HepG2 (cell line): ENCODE results near the gene KRT79. TPM values are rescaled to one million over a fixed set of nuclear protein-coding genes. Genes with fewer than 3 reads are reported as not detected.

Source experiments
- ATAC-seq: fragments of 200-7000 bp; cut with Tn5 transposase; 3 replicates; pipeline ENCODE4 v1.9.1; 2020; ENCODE audit warnings: mild to moderate bottlenecking, moderate library complexity
- BruUV-seq: library from RNA; stranded (reverse); fragments of 400-500 nt; replicated peaks from 2 replicates; lab custom pipeline; 2021; lab: Mats Ljungman, UMichigan
- CTCF ChIA-PET: fragments of 300-600 bp; formaldehyde crosslinking; extraction: SDS; loops from one replicate; lab custom pipeline; 2021; ENCODE audit warnings: low total read pairs, inconsistent platforms, low intra/inter-chr PET ratio; lab: Yijun Ruan, JAX
- POLR2A ChIA-PET: fragments of 350-600 bp; sonication (Branson Sonifier 250); formaldehyde crosslinking; loops from one replicate; lab custom pipeline; 2020; ENCODE audit warnings: antibody characterized with exemption, inconsistent platforms; lab: Yijun Ruan, JAX
- DNase-seq: peaks from one replicate; pipeline ENCODE4 v3.0.0-alpha.2; 2015; ENCODE audit warnings: low spot score
- FAIRE-seq: peaks from 3 replicates; lab custom pipeline; 2011; peaks lifted over from hg19 to GRCh38; lab: Jason Lieb, UNC
- H2AFZ ChIP-seq: one replicate; pipeline ENCODE4 v1.6.1; 2011; ENCODE audit warnings: low read length, inconsistent platforms
- H3K27ac ChIP-seq: fragments of 300-600 bp; 3 replicates; pipeline ENCODE4 v1.8.0; 2011; ENCODE audit warnings: mixed run types, mild to moderate bottlenecking, mixed read lengths, low read length, inconsistent platforms; ENCODE audit not compliant: insufficient read depth; ENCODE audit errors: extremely low read length
- H3K27me3 ChIP-seq, 2 experiments: fragments of 200-600 bp in 1 of 2; 2 replicates in 1 of 2; 3 replicates in 1 of 2; pipeline versions ENCODE4 v1.6.0 to v1.8.0; 2011; ENCODE audit warnings: low read length in 2 of 2, mild to moderate bottlenecking in 2 of 2, moderate library complexity in 2 of 2, inconsistent platforms in 1 of 2; ENCODE audit not compliant: insufficient read depth in 2 of 2, control insufficient read depth in 1 of 2
- H3K36me3 ChIP-seq, 2 experiments: fragments of 200-600 bp in 1 of 2; replicated peaks in 1 of 2; 2 replicates in 1 of 2; 3 replicates in 1 of 2; pipeline versions ENCODE4 v1.5.1 to v1.8.0; 2011; ENCODE audit warnings: low read length in 2 of 2, inconsistent platforms in 1 of 2; ENCODE audit not compliant: insufficient read depth in 2 of 2, control insufficient read depth in 1 of 2
- H3K4me1 ChIP-seq: 2 replicates; pipeline ENCODE4 v1.5.1; 2012; ENCODE audit warnings: low read length, inconsistent platforms; ENCODE audit not compliant: insufficient read depth
- H3K4me2 ChIP-seq: 2 replicates; pipeline ENCODE4 v1.6.0; 2011; ENCODE audit warnings: low read depth, low read length, inconsistent platforms
- H3K4me3 ChIP-seq, 3 experiments: fragments of 200-600 bp in 1 of 3; sonication (generic), shearing (Covaris generic) in 1 of 3; replicated peaks in 1 of 3; 2 replicates each; pipeline ENCODE4 v1.5.1; 2011 to 2016; ENCODE audit warnings: low read length in 3 of 3, inconsistent platforms in 2 of 3, low read depth in 2 of 3, mild to moderate bottlenecking in 2 of 3, control low read depth in 1 of 3, mixed read lengths in 1 of 3; ENCODE audit not compliant: insufficient read depth in 1 of 3
- H3K79me2 ChIP-seq: one replicate; pipeline ENCODE4 v1.6.1; 2011; ENCODE audit warnings: low read length, inconsistent platforms; ENCODE audit not compliant: insufficient read depth
- H3K9ac ChIP-seq: 2 replicates; pipeline ENCODE4 v1.6.0; 2011; ENCODE audit warnings: mild to moderate bottlenecking, low read depth, low read length, inconsistent platforms; ENCODE audit not compliant: insufficient read depth
- H3K9me3 ChIP-seq: 2 replicates; pipeline ENCODE4 v1.5.1; 2012; ENCODE audit warnings: mild to moderate bottlenecking, low read length
- H4K20me1 ChIP-seq: 2 replicates; pipeline ENCODE4 v1.6.0; 2011; ENCODE audit warnings: inconsistent platforms, mild to moderate bottlenecking, low read length, moderate library complexity; ENCODE audit not compliant: insufficient read depth
- AKAP8 ChIP-seq: sonication (generic); formaldehyde crosslinking; IDR thresholded peaks from 2 replicates; pipeline ENCODE4 v1.5.1; 2020; ENCODE audit warnings: mild to moderate bottlenecking, missing genetic modification reagents
- ARNT2 ChIP-seq: sonication (generic); formaldehyde crosslinking; IDR thresholded peaks from 2 replicates; pipeline ENCODE4 v1.8.0; 2022; ENCODE audit warnings: mild to moderate bottlenecking, low read depth, missing genetic modification reagents, moderate library complexity
- ATF3 ChIP-seq: sonication (generic); formaldehyde crosslinking; IDR thresholded peaks from 2 replicates; pipeline ENCODE4 v1.4.0; 2020; ENCODE audit warnings: missing genetic modification reagents
- ATF5 ChIP-seq: sonication (generic); formaldehyde crosslinking; IDR thresholded peaks from 2 replicates; pipeline ENCODE4 v1.4.0; 2020; ENCODE audit warnings: mild to moderate bottlenecking, low read depth, missing genetic modification reagents
- GATA4 ChIP-seq: sonication (generic); IDR thresholded peaks from 2 replicates; pipeline ENCODE4 v1.6.1; 2016; ENCODE audit warnings: antibody characterized with exemption, low read depth, borderline replicate concordance
- ISL2 ChIP-seq: sonication (generic); formaldehyde crosslinking; IDR thresholded peaks from 2 replicates; pipeline ENCODE4 v1.5.0; 2020; ENCODE audit warnings: missing genetic modification reagents
- KDM2A ChIP-seq: sonication (generic); formaldehyde crosslinking; IDR thresholded peaks from 2 replicates; pipeline ENCODE4 v1.4.0; 2020; ENCODE audit warnings: low read depth, missing genetic modification reagents, borderline replicate concordance
- NFIB ChIP-seq: sonication (generic); formaldehyde crosslinking; IDR thresholded peaks from 2 replicates; pipeline ENCODE4 v1.9.0; 2021; ENCODE audit warnings: missing genetic modification reagents, mild to moderate bottlenecking, borderline replicate concordance
- PHB2 ChIP-seq: fragments of 450-650 bp; IDR thresholded peaks from 2 replicates; pipeline ENCODE4 v1.6.1; 2018; ENCODE audit not compliant: partially characterized antibody
- PITX1 ChIP-seq: sonication (generic); formaldehyde crosslinking; IDR thresholded peaks from 2 replicates; pipeline ENCODE4 v1.5.1; 2020; ENCODE audit warnings: mild to moderate bottlenecking, missing genetic modification reagents
- RFXANK ChIP-seq: IDR thresholded peaks from 2 replicates; pipeline ENCODE4 v1.6.1; 2016
- RXRA ChIP-seq: sonication (generic); formaldehyde crosslinking; IDR thresholded peaks from 2 replicates; pipeline ENCODE4 v1.5.1; 2020; ENCODE audit warnings: missing genetic modification reagents
- TBL1XR1 ChIP-seq: fragments of 150-350 bp; IDR thresholded peaks from 2 replicates; pipeline ENCODE4 v1.6.1; 2014; ENCODE audit warnings: borderline replicate concordance, low read length; ENCODE audit not compliant: partially characterized antibody
- TBP ChIP-seq: sonication (generic); formaldehyde crosslinking; IDR thresholded peaks from 2 replicates; pipeline ENCODE4 v1.5.0; 2020; ENCODE audit warnings: missing genetic modification reagents
- ZNF33B ChIP-seq: sonication (generic); formaldehyde crosslinking; IDR thresholded peaks from 2 replicates; pipeline ENCODE4 v1.5.1; 2020; ENCODE audit warnings: mild to moderate bottlenecking, missing genetic modification reagents
- ZNF451 ChIP-seq: sonication (generic); formaldehyde crosslinking; IDR thresholded peaks from 2 replicates; pipeline ENCODE4 v1.5.0; 2020; ENCODE audit warnings: mild to moderate bottlenecking, missing genetic modification reagents
- ZNF570 ChIP-seq: sonication (generic); formaldehyde crosslinking; IDR thresholded peaks from 2 replicates; pipeline ENCODE4 v1.4.0; 2020; ENCODE audit warnings: mild to moderate bottlenecking, missing genetic modification reagents, borderline replicate concordance
- ZNF644 ChIP-seq: IDR thresholded peaks from 2 replicates; pipeline ENCODE4 v1.6.1; 2016; ENCODE audit warnings: low read depth
- ZNF883 ChIP-seq: sonication (generic); formaldehyde crosslinking; IDR thresholded peaks from 2 replicates; pipeline ENCODE4 v1.5.1; 2020; ENCODE audit warnings: mild to moderate bottlenecking, missing genetic modification reagents; ENCODE audit errors: not compliant biosample characterization
- WGBS: methylation state at CpG from one replicate; pipeline ENCODE4 v1.1.6; 2017; ENCODE audit warnings: low lambda C conversion rate; 5-methylcytosine and 5-hydroxymethylcytosine counted together
- in situ Hi-C: cut with HindIII; loops from 2 replicates; pipeline ENCODE4 v1.10.0; 2017; ENCODE audit warnings: low pct_unique_long_range_greater_than_20kb; ENCODE audit not compliant: extremely low pct_ligation_motif_present
- intact Hi-C: fragments of 100-400 bp; cut with micrococcal nuclease; formaldehyde crosslinking; loops from one replicate; pipeline ENCODE4 v1.10.0; 2022; ENCODE audit not compliant: unreplicated experiment
- polyA plus RNA-seq, 8 experiments: library from polyadenylated mRNA; depleted of rRNA in 3 of 8; stranded (reverse) in 7 of 8; unstranded in 1 of 8; fragments of >200 nt; fragmentation: Illumina TruSeq in 4 of 8; extraction: Trizol in 4 of 8; gene quantifications; 2 replicates each; pipeline versions ENCODE4 v1.2.1 to v1.2.3, GENCODE V29; 2011 to 2016; ENCODE audit warnings: low read depth in 4 of 8, missing spikeins in 1 of 8, mixed read lengths in 1 of 8; ENCODE audit not compliant: insufficient read depth in 1 of 8
- total RNA-seq, 5 experiments: library from RNA; depleted of rRNA; stranded (reverse); fragments of >200 nt; fragmentation: Illumina TruSeq; extraction: Trizol; gene quantifications; 2 replicates each; pipeline ENCODE4 v1.2.3, GENCODE V29; 2016; ENCODE audit warnings: low read depth in 1 of 5
- TF ChIP-seq, protein P1 (sequence below): IDR thresholded peaks from 2 replicates; pipeline ENCODE4 v1.6.1; 2016; ENCODE audit warnings: control low read depth
- TF ChIP-seq, protein P2 (sequence below): sonication (generic); formaldehyde crosslinking; IDR thresholded peaks from 2 replicates; pipeline ENCODE4 v1.4.0; 2020; ENCODE audit warnings: missing genetic modification reagents
- TF ChIP-seq, protein P3 (sequence below): sonication (generic); formaldehyde crosslinking; IDR thresholded peaks from 2 replicates; pipeline ENCODE4 v1.4.0; 2020; ENCODE audit warnings: missing genetic modification reagents

KRT79 gene
- total and polyA plus RNA-seq, 2 of the 13 experiments (the other 11 are each of a cell fraction or from before 2014, with no cell fraction given) = 0.09 TPM; not detected in 1

GRCh38 chr12:52873513-52873831 is 39.4 kb upstream of the KRT79 start (continued):
- TF ChIP-seq ARNT2 (CRISPR knock-in tag) = no peak
- TF ChIP-seq TBL1XR1 = no peak
- TF ChIP-seq NFIB = no peak
- no peak for TF ChIP-seq RXRA (CRISPR knock-in tag)
- no peak for TF ChIP-seq KDM2A
- no peak for TF ChIP-seq AKAP8 (CRISPR knock-in tag)
- no peak for TF ChIP-seq TBP (CRISPR knock-in tag)

DNA sequence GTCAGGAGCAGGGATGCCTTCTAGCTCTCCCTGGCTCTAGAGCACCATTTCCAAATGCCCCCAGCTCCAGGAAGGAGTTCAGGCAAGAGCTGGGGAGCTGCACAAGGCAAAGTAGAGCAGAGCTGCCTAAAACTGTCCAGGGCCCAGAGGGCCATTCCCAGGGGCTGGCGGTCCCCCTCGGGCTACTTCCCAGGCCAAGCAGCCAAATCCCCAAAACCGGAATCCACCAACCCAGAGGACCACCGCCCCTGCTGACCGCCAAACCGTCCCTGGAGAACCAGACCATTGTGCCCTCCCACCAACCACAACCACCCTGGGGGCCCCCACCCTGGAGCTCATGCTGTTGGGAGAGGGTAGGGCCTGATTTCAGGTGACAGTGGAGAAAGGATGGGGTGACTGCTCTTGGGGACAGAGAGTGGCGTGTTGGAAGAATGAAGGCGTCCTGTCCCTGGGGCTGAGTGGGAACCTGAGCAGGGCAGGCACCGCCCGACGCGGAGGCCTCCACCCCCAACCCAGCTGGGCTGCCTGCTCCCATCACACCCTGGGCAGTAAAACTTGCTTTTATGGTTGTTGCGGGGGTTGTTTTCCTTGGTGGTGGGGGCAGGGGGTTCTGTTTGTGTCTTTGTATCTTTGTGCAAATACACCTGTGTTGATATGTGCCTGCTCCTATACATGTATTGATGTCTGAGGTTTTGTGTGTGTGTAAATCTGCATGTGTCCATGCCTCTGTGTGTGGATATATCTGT is 38.7 kb upstream of the KRT79 start:
- Histone ChIP-seq H3K9me3 (no peaks in the 10 kb centered on the region), H3K27me3 (peaks cover 0 to 21% of the 10 kb centered on the region in 2 experiments; a peak in 3 of 5 replicates), H3K79me2 (no peaks in the 10 kb centered on the region), H3K4me2 (no peak overlapping the region), H3K36me3 (no peaks in the 10 kb centered on the region), H2AFZ (no peak overlapping the region), H3K9ac (no peak overlapping the region), H3K27ac (no peak overlapping the region), H3K4me1 (peaks cover 42% of the 10 kb centered on the region), H3K4me3 (no peak overlapping the region), H4K20me1 (no peaks in the 10 kb centered on the region)
- DNase-seq (no peak), FAIRE-seq (no peak), ATAC-seq (no peak)
- CTCF ChIA-PET = no interaction called here
- POLR2A ChIA-PET = no interaction called here
- WGBS = 66% methylated on average over 7 of the region's 13 CpGs
- in situ Hi-C loops = no loop called here
- BruUV-seq = no TSS peak
- intact Hi-C loops = no loop called here
- TF ChIP-seq ARNT2 (CRISPR knock-in tag) (no peak), PITX1 (CRISPR knock-in tag) (no peak), ISL2 (CRISPR knock-in tag) (no peak), ZNF644 (no peak), RFXANK (CRISPR knock-in tag) (no peak), ZNF883 (no peak), ATF3 (CRISPR knock-in tag) (no peak), PHB2 (no peak), GATA4 (no peak), ATF5 (CRISPR knock-in tag) (no peak), ZNF451 (CRISPR knock-in tag) (no peak), ZNF33B (CRISPR knock-in tag) (no peak), ZNF570 (CRISPR knock-in tag) (no peak)
- TF ChIP-seq, protein P1, sequence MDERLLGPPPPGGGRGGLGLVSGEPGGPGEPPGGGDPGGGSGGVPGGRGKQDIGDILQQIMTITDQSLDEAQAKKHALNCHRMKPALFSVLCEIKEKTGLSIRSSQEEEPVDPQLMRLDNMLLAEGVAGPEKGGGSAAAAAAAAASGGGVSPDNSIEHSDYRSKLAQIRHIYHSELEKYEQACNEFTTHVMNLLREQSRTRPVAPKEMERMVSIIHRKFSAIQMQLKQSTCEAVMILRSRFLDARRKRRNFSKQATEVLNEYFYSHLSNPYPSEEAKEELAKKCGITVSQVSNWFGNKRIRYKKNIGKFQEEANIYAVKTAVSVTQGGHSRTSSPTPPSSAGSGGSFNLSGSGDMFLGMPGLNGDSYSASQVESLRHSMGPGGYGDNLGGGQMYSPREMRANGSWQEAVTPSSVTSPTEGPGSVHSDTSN (CRISPR knock-in tag) = no peak
- TF ChIP-seq, protein P2, sequence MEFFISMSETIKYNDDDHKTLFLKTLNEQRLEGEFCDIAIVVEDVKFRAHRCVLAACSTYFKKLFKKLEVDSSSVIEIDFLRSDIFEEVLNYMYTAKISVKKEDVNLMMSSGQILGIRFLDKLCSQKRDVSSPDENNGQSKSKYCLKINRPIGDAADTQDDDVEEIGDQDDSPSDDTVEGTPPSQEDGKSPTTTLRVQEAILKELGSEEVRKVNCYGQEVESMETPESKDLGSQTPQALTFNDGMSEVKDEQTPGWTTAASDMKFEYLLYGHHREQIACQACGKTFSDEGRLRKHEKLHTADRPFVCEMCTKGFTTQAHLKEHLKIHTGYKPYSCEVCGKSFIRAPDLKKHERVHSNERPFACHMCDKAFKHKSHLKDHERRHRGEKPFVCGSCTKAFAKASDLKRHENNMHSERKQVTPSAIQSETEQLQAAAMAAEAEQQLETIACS (CRISPR knock-in tag) = no peak
- TF ChIP-seq, protein P3, sequence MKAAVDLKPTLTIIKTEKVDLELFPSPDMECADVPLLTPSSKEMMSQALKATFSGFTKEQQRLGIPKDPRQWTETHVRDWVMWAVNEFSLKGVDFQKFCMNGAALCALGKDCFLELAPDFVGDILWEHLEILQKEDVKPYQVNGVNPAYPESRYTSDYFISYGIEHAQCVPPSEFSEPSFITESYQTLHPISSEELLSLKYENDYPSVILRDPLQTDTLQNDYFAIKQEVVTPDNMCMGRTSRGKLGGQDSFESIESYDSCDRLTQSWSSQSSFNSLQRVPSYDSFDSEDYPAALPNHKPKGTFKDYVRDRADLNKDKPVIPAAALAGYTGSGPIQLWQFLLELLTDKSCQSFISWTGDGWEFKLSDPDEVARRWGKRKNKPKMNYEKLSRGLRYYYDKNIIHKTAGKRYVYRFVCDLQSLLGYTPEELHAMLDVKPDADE (CRISPR knock-in tag) = no peak
